HG03060 (cell line): ENCODE measurements around the gene IL23A.
A peak's percentile ranks its signal among the peaks of the same experiment; 100 is the strongest.
"Not testable (repeated sequence)": the region's sequence is repeated elsewhere in the genome, so short reads cannot be mapped to it uniquely, and the experiment has no call there.

Experiments
- ATAC-seq: cut with Tn5 transposase; IDR thresholded peaks from one replicate; pipeline ENCODE4 v1.9.1; 2021; ENCODE audit warnings: low read depth, moderate number of reproducible peaks; ENCODE audit not compliant: unreplicated experiment

Gene IL23A

GRCh38 chr12:56324206-56324605 is 14.5 kb upstream of the IL23A start:
- ATAC-seq = no peak

- ATAC-seq = no peak
Observed at GRCh38 chr12:56326126-56326525, 12.6 kb upstream of the IL23A start.

- ATAC-seq = no peak
Observed at GRCh38 chr12:56326533-56326932, 12.2 kb upstream of the IL23A start.

DNA sequence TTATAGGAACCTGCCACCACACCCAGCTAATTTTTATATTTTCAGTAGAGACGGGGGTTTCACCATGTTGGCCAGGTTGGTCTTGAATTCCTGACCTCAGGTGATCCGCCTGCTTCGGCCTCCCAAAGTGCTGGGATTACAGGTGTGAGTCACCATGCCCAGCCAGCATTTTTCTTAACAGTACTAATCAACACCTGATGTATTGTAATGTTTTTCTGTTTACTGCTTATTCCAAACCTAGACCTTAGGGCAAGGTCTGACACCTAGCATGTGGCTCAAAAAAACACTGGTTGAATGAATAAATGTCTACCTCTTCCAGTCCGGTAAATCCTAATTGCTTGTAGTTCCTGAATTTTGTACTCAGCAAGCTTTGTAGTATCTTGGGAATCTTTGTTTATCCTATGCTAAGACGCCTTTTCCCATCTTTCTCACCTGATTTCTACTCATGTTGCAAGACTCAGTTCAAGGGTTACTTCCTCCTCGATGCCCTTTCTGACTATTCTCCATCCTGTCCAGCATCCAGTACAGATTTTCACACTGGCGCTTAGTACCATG is 7.7 kb upstream of the IL23A start:
- no peak for ATAC-seq

- ATAC-seq = no peak
Observed at GRCh38 chr12:56332512-56333196, 6.0 kb upstream of the IL23A start.

- no peak for ATAC-seq
Observed at GRCh38 chr12:56333197-56333678, 5.4 kb upstream of the IL23A start.

GRCh38 chr12:56333679-56334489 is 4.8 kb upstream of the IL23A start, which contains the start of gene PAN2:
Gene PAN2, minus strand, starts transcription at chr12:56334000. Its CDS starts 906 bp downstream, at chr12:56333094.
- peak; percentile 80 for ATAC-seq

- no peak for ATAC-seq
Observed at GRCh38 chr12:56334490-56334793, 4.2 kb upstream of the IL23A start.

DNA sequence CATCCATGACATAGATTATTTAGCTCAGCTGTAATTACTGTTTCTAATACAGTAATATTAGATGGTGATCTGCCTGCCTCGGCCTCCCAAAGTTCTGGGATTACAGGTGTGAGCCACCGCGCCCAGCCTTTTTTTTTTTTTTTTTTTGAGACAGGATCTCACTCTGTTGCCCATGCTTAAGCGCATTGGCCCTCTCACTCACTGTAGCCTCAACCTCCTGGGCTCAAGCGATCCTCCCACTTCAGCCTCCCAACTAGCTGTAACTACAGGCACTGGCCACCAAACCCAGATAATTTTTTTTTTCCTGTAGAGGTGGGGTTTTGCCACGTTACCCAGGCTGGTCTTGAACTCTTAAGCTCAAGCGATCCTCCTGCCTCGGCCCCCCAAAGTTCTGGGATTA is 3.2 kb upstream of the IL23A start:
- ATAC-seq = not testable (repeated sequence)

DNA sequence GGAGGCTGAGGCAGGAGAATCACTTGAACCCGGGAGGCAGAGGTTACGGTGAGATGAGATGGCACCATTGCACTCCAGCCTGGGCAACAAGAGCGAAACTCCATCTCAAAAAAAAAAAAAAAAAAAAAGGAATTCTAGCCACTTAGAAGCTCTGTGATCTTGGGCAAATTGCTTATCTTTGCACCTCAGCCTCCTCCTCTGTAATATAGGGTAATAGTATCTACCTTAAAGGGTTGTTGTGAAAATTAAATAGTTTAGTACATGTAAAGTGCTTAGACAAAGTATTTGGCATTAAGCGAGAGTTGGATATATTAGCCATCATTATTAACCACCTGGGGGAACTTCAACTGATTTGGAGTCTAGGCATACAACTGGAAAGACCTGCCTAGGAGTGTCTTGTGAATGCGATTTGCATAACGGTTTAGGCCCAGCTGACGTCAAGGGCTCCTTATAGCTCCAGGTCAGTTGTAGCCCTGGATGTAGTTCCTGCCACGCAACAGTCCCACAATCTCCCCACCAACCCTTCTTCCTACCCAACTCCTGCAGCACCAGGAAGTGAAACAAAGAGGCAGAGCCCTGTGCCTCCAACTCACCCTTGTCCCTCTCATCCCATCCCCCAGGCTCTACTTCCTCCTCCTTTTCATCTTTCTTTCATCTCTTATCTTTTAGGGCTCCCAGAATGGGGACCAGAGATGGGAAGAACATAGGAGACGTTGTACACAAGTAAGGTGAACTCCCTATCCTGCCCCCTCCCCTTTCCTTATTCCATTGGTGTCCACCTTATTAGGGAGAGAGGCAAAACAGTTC is 2.1 kb upstream of the IL23A start:
- no peak for ATAC-seq

DNA sequence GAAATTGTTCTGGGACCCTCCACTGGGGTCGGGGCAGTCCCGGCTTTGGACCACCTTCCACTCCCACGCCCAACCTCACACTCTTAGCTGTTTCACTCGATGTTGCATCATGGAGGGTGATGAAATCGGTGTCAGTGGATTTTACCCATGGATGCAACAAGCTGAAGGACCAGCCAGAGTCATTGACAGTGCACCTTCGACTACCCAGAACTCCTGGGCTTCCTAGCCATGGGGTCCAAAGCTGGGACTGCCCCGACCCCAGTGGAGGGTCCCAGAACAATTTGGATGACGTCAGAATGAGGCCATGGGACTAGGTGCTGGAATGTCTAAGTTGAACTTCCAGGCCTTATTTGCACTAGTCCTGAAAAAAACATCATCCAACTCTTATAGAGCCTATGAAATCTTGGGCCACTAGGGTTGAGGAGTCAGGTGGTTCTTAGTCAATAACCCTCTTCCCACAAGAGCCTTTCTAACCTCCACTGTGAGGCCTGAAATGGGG is 882 bp upstream of the IL23A start:
- ATAC-seq = no peak

DNA sequence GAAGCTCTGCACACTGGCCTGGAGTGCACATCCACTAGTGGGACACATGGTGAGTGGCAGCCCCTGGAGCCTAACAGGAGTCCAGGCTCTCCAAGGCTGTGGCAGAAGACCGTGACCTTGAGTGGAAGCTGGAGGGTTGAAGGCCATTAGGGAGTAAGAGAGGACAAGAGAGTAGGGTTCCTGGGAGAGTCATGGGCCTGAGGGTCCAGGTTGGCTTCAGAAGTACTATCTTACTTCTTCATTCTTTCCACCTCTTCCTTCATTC is 406 bp downstream of the IL23A start:
- no peak for ATAC-seq

DNA sequence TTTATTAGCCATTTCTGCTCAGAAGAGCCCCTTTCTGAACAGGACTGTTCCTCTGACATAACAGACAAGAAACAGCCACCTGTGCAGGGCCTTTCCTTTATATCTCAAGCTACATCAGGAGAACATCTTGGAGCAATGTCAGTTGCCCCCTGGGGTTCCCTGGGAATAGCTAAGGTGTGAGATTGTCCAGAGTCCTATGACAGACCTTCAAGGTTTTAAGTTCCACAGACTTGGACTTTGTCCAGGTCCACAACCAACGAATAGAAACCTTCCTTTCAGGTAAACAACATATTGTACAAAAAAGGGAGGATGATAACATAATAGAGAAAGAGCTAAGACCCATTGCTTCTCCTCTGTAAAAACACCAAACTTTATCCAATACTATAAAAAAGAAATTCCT is 2.9 kb downstream of the IL23A start:
- no peak for ATAC-seq

DNA sequence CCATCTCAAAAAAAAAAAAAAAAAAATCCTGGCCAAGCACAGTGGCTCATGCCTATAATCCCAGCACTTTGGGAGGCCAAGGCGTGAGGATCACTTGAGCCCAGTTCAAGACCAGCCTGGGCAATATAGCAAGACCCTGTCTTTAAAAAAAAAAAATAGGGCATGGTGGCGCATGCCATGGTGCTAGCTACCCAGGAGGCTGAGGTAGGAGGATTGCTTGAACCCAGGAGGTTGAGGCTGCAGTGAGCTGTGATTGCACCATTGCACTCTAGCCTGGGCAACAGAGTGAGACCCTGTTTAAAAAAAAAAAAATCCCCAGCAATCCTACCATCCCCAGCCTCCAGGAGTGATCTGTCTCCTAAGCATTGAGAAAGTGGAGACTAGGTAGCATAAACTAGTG is 3.6 kb downstream of the IL23A start:
- ATAC-seq = not testable (repeated sequence)

GRCh38 chr12:56346675-56347074 is 8.0 kb downstream of the IL23A start:
- no peak for ATAC-seq

- not testable (repeated sequence) for ATAC-seq
Observed at GRCh38 chr12:56347255-56347654, 8.6 kb downstream of the IL23A start.

DNA sequence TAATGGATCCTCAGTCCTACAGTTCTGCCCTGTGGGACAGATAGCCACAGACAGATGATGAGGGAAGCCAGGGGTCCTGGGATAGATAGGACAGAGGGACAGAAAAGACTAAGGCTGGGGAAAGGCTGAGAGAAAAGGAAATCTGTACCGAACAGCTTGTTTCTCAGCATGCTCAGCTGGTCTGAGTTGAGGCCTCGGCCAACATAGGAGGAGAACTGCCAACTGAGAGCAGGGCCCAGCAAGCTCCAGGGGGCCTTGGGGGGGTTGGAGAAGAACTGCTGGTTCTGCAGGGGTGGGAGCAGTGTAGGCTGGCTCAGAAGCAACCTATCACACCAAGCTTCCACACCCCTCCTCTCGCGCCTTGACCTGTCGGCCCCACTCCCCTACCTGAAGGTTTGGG is 10.1 kb downstream of the IL23A start:
- ATAC-seq = no peak

DNA sequence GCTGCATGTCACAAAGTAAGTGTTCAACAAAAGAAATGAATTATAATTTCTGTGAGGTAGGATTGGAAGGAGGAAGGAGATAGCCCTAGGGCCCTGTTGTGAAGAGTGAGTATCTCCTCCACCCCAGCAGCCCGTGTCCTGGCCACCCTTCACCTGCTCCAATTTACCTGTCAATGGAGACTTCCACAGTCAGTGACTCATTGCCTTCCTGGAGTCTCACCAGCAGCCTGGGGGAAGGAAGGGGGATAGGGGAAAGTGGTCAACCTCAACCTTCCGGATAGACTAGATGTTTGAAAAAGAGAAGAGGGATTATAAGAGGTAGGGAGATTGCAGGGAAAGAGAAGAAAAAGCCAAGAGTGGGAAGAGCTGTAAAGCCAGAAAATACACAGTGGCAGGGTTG is 12.0 kb downstream of the IL23A start:
- ATAC-seq = no peak

- no peak for ATAC-seq
Observed at GRCh38 chr12:56351325-56351724, 12.6 kb downstream of the IL23A start.

DNA sequence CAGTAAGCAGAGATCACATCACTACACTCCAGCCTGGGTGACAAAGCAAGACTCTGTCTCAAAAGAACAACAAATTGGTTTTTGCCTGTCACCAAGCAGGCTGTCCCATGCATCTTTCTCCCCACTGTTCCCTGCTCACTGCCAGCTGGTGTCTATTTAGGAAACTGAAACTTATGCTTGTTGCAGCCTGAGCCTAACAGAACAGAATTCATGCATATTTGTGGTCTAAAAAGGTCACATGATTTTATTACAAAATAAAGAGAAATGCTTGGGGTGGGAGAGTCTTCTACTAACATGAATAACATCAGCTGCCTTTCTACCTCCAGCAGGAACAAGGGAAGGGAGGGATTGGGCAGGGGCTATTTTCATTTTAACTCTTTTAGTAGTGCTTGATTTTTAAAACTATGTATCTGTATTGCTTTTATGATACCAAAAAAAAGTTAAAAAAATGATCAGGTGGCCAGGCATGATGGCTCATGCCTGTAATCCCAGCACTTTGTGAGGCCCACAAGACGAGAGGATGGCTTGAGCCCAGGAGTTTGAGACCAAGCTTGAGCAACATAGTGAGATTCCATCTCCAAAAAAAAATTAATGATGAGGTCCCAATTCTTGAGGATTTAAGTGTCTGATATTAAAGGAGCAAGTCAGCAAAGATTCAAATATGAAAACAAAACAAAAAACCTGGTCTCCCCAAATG is 20.3 kb downstream of the IL23A start:
- no peak for ATAC-seq
